Muscle layer of colon (tissue), 2 donors: ENCODE measurements around the gene CNOT4.
"Not testable (repeated sequence)": the region's sequence is repeated elsewhere in the genome, so short reads cannot be mapped to it uniquely, and the experiment has no call there.

Experiments used
- H3K27ac ChIP-seq: one replicate; pipeline ENCODE4 v1.7.0; 2013; ENCODE audit warnings: low read depth, mild to moderate bottlenecking, low read length, moderate library complexity
- H3K27me3 ChIP-seq, 2 donors: one replicate each; pipeline ENCODE4 v1.7.0; 2013; ENCODE audit warnings: low read length in 2 of 2, mild to moderate bottlenecking in 2 of 2; ENCODE audit not compliant: insufficient read depth in 2 of 2, control insufficient read depth in 1 of 2
- H3K36me3 ChIP-seq: one replicate; pipeline ENCODE4 v1.7.0; 2013; ENCODE audit warnings: mild to moderate bottlenecking, low read length; ENCODE audit not compliant: insufficient read depth
- H3K4me1 ChIP-seq: one replicate; pipeline ENCODE4 v1.7.0; 2013; ENCODE audit warnings: mild to moderate bottlenecking, low read length; ENCODE audit not compliant: insufficient read depth
- H3K4me3 ChIP-seq, 2 donors: one replicate each; pipeline ENCODE4 v1.7.0; 2013; ENCODE audit warnings: low read length in 2 of 2, low read depth in 1 of 2, mild to moderate bottlenecking in 1 of 2, moderate library complexity in 1 of 2
- H3K9ac ChIP-seq: one replicate; pipeline ENCODE4 v1.7.0; 2013; ENCODE audit warnings: low read length
- H3K9me3 ChIP-seq: one replicate; pipeline ENCODE4 v1.7.0; 2013; ENCODE audit warnings: mild to moderate bottlenecking, low read length
- donor health status: abdominal sarcoma.
- donor health status: Adenocarcinoma of cecum.

CNOT4 gene

DNA sequence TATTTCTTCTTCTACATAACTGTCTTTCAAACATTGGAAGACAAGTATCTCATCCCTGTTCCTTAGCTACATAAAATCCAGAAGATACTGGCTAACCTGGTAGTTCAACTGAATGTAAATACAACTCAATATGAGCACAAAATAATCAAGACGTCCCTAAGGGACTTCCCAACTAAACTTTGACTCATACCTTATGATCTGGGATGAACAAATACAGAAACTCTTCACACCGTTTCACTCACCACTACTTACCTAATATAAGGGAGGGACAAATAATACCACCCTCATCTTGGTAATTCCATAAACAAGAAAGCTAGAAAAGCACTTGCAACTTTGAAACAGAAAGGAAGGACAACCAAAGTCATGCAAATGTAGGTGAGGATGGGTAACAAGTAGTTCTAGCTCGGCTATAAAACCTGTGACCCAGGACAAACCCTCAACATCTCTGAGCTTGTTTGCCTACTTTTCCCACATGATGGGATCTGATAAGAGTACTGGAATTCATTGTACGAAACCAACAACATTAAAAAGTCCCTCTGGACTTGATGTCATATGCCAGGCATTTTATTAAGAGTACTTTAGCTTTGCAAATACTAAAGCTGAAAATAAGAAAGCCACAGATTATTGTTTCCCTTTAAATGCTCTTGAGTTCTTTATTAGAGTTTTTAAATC, 154.4 kb downstream of the CNOT4 start:
- H3K4me1 ChIP-seq, result no peaks in the 10 kb centered on the region
- no peak overlapping the region for H3K27ac ChIP-seq

DNA sequence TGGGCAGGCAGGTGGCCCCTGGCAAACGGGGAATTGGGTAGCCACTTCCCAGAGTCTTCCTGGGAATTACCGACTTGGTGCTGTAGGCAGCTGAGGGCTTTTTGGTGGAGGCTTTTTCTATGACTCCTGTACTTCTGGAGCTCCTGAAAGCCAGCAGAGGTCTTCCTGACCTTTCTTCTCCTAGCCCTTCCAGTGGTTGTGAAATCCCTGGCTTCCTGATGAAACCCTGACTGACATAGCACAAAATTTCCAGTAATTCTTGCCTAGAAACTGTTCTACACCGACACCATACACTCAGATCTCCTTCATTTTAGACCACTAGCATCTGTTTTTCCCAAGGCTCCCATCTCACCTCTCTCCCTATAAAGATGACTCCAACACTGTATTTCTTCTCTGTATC, 156.1 kb downstream of the CNOT4 start:
- H3K27me3 ChIP-seq, result no peaks in the 10 kb centered on the region
- no peaks in the 10 kb centered on the region for H3K4me1 ChIP-seq
- no peak overlapping the region for H3K27ac ChIP-seq
- H3K9ac ChIP-seq, result no peak overlapping the region
- H3K4me3 ChIP-seq, result no peak overlapping the region
- no peaks in the 10 kb centered on the region for H3K36me3 ChIP-seq
- H3K9me3 ChIP-seq, result no peaks in the 10 kb centered on the region

More for the DNA sequence above, 154.4 kb downstream of the CNOT4 start:
- H3K4me3 ChIP-seq, result no peak overlapping the region
- no peaks in the 10 kb centered on the region for H3K9me3 ChIP-seq
- no peak overlapping the region for H3K9ac ChIP-seq
- H3K27me3 ChIP-seq, result no peaks in the 10 kb centered on the region
- H3K36me3 ChIP-seq, result no peaks in the 10 kb centered on the region

DNA sequence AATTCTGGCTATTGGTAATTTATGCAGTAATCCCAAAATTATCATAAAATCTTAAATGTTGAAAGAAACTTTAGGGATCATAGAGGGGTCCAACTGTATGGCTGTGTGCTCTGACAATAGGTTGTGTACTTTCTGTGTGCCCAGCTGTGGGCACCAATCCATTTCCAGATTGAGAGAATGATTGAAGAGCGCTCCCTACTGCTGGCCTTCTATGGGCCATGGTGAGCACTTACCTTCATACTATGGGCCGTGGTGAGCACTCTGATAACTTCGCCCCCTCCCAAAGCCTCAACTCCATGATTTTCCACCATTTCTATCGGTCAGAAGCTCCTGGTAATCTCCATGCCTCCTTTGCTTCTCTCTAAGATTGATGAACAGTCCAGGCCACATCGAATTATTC, 157.6 kb downstream of the CNOT4 start:
- H3K4me3 ChIP-seq, result no peak overlapping the region
- no peak overlapping the region for H3K9ac ChIP-seq
- H3K9me3 ChIP-seq, result no peaks in the 10 kb centered on the region
- no peaks in the 10 kb centered on the region for H3K4me1 ChIP-seq
- H3K27ac ChIP-seq, result no peak overlapping the region
- no peaks in the 10 kb centered on the region for H3K27me3 ChIP-seq
- H3K36me3 ChIP-seq, result no peaks in the 10 kb centered on the region

DNA sequence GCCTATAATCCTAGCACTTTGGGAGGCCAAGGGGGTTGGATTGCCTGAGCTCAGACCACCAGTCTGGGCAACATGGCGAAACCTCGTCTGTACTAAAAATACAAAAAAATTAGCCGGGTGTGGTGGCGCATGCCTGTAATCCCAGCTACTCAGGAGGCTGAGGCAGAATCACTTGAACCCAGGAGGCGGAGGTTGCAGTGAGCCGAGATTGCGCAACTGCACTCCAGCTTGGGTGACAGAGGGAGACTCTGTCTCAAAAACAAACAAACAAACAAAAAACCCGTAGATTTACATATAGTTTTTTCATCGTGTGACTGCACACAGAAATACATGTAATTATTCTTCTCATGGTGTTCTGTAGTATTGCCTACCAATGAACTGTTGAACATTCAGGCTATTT, 158.8 kb downstream of the CNOT4 start:
- H3K9me3 ChIP-seq, H3K36me3 ChIP-seq, H3K27ac ChIP-seq, H3K4me1 ChIP-seq, H3K4me3 ChIP-seq, H3K9ac ChIP-seq, H3K27me3 ChIP-seq: not testable (repeated sequence)

DNA sequence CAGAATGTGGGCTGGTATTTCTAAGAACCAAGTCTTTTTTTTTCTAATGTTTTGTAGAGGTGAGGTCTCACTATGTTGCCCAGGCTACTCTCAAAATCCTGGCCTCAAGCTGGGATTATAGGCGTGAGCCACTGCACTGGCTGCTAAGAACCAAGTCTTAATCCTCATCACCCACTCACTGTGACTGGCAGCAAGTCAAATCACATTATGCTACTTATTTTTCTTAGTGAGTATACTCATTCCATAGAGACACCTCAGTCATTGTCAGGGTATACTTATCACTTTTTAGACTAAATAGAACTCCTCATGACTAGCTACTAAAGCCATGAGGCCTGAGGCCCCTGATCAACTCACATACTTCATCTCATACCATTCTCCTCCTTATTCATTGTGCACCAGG, 160.2 kb downstream of the CNOT4 start:
- Histone ChIP-seq H3K4me3 (no peak overlapping the region), H3K27me3 (no peaks in the 10 kb centered on the region), H3K36me3 (no peaks in the 10 kb centered on the region), H3K4me1 (no peaks in the 10 kb centered on the region), H3K9me3 (no peaks in the 10 kb centered on the region), H3K9ac (no peak overlapping the region), H3K27ac (no peak overlapping the region)

DNA sequence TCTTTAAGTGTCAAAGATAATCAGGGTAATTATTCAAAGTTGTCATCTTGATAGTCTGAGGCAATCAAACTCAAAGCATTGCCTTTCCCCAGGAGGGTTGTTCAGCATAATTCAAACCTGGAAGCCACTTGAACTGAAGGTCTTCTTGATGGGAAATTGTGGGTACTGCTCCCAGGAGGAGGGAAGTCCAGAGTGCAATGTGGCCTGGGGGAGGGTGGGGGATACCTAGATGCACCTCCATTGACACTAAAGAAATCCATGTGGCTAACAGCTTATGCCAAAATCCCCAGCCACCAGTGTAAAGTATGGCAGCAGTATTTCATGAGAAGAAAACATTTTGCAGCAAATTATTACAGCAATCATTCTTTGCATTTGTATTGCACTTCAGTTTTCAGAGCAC, 161.4 kb downstream of the CNOT4 start:
- no peaks in the 10 kb centered on the region for H3K36me3 ChIP-seq
- no peak overlapping the region for H3K9ac ChIP-seq
- no peaks in the 10 kb centered on the region for H3K9me3 ChIP-seq
- no peak overlapping the region for H3K4me3 ChIP-seq
- H3K27ac ChIP-seq, result no peak overlapping the region
- no peaks in the 10 kb centered on the region for H3K27me3 ChIP-seq
- no peaks in the 10 kb centered on the region for H3K4me1 ChIP-seq

DNA sequence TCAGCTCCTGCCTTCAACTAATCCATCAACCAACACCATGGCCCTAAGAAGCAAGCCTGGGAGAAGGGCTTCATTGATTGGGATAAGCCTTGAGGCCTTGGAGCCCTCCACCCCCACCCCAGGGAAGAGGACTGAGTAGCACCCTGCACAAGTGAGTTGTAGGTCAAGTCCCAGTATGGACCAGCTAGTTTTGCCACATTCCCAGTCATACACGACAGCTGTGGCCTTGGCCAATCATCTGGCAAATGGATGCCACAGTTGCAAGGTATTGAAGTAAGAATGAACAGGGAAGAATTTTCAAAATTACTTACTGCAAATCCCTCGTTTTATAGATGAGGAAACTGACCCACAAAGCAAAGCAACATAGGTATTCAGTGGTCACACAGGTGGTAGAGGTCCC, 166.5 kb downstream of the CNOT4 start:
- H3K27ac ChIP-seq, result no peak overlapping the region
- no peaks in the 10 kb centered on the region for H3K4me1 ChIP-seq
- no peak overlapping the region for H3K4me3 ChIP-seq
- H3K27me3 ChIP-seq, result no peaks in the 10 kb centered on the region
- no peak overlapping the region for H3K9ac ChIP-seq
- H3K36me3 ChIP-seq, result no peaks in the 10 kb centered on the region
- H3K9me3 ChIP-seq, result no peaks in the 10 kb centered on the region

DNA sequence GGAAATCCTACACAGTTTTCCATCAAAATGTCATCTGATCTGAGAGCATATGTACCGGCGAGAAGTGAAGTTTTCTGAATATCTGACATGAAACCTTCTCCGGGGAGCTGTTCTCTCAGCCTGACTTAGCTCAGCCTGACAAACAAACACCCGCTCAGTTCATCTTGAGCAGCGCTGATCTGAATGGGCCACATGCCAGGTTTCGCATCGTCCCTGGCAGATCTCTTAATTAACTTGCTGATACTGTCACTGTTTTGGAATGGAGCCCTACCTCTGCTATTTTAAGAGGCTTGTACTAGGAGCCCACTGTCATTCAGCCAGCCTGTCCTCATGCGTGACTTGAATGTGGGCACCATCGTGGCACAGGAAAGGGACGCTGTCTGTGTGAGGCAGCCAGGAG, 167.0 kb downstream of the CNOT4 start:
- Histone ChIP-seq H3K27me3 (no peaks in the 10 kb centered on the region), H3K36me3 (no peaks in the 10 kb centered on the region), H3K4me1 (no peaks in the 10 kb centered on the region), H3K9me3 (no peaks in the 10 kb centered on the region), H3K9ac (no peak overlapping the region), H3K4me3 (no peak overlapping the region), H3K27ac (no peak overlapping the region)

DNA sequence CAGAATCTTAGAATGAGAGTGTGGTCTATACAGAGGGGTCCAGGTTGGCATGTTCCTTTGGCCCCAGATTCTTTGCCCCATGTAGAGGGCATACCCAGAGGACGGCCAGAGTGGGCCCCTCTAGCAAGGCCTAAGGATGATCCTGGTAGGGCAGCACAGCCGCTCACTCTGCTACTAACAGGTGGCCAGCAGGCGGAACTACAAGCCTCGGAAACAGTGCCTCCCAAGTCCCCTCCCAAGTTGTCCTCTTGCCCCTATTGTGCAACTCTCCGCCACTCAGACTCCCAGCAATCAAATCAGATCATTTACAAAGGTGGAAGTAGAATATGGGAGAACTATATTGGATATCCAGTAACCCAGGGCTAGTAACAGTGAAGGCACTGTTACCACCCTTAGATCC, 168.9 kb downstream of the CNOT4 start:
- Histone ChIP-seq H3K27me3 (no peaks in the 10 kb centered on the region), H3K27ac (no peak overlapping the region), H3K9me3 (no peaks in the 10 kb centered on the region), H3K36me3 (no peaks in the 10 kb centered on the region), H3K4me1 (no peaks in the 10 kb centered on the region), H3K9ac (no peak overlapping the region), H3K4me3 (no peak overlapping the region)

DNA sequence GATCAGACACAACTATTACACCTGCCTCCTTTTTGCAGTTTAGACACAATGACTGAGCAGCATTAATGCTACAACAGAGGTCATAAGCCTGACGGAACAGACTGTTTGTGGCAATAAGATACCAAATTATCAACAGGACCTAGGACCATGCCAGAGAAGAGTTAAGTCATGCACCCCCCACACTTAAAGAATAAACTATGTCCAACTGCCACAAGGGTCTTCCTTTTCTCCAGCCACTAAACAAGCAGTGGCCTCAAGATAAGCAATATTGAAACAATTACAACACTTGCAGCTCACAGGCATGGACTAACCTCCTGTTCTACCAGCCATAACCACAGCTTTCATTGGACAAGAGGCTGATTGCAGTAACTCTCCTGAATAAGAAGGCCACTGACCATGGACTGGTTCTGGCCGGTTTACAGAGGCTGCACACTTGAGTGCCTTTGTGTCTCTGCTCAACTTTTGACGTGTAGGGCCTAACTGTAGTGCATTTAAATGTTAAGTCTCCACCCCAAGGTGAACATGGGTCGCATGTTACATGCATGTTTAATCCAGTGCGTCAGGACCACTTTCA, 171.8 kb downstream of the CNOT4 start:
- no peaks in the 10 kb centered on the region for H3K27me3 ChIP-seq
- no peak overlapping the region for H3K4me3 ChIP-seq
- H3K9me3 ChIP-seq, result no peaks in the 10 kb centered on the region
- no peaks in the 10 kb centered on the region for H3K4me1 ChIP-seq
- no peak overlapping the region for H3K9ac ChIP-seq
- no peaks in the 10 kb centered on the region for H3K36me3 ChIP-seq
- no peak overlapping the region for H3K27ac ChIP-seq

DNA sequence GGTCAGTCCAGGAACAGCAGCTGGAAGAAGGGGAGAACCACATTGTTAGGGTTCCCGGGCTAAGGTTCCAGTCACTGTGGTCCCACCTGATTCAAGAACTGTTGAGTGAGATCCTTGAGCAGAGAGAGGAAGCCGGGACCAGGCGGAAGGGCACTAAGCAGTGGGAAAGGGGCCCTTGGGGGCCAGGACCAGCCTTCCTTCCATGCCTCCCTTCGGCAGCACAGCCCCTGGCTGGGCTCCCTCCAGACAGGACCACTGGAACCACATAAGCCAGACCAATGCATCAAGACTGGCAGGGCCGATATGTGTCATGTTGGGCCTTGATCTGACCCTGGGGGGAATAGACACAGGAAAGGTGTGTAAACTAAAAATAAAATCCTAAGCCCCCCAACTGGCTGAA, 172.4 kb downstream of the CNOT4 start:
- H3K36me3 ChIP-seq, result no peaks in the 10 kb centered on the region
- H3K9ac ChIP-seq, result no peak overlapping the region
- H3K27ac ChIP-seq, result no peak overlapping the region
- no peaks in the 10 kb centered on the region for H3K9me3 ChIP-seq
- H3K27me3 ChIP-seq, result no peaks in the 10 kb centered on the region
- no peak overlapping the region for H3K4me3 ChIP-seq
- no peaks in the 10 kb centered on the region for H3K4me1 ChIP-seq

DNA sequence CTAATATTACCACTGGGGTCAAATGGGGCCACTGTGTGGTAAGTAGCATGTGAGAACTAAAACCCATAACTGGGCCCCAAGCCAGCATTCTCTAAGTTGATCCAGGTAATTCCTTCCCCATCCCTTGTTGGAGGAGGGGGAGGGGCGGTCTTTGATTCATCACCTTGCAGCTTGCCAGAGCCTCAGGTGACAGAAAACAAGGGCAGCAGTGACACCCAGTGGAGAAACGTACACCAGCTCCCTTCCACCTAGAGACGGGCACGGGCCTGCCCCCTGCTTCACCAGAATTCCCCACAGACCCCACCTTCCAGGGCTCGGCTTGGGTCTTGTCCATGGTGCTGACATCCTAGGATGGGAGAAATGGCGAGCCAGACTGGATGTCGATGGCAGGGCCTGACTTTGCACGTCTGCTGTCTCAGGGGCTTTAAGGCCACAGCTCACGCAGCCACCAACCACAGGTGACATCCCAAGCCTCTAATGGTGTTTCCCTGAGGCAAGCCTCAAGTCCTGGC, 174.2 kb downstream of the CNOT4 start:
- Histone ChIP-seq H3K4me3 (no peak overlapping the region), H3K4me1 (no peaks in the 10 kb centered on the region), H3K9ac (no peak overlapping the region), H3K27ac (no peak overlapping the region), H3K9me3 (no peaks in the 10 kb centered on the region), H3K36me3 (no peaks in the 10 kb centered on the region), H3K27me3 (no peaks in the 10 kb centered on the region)
